Mammary epithelial cell (primary cell): Measurements from ENCODE around the gene OGFOD1.

Source experiments
- CTCF ChIP-seq, 2 donors: IDR thresholded peaks in 1 of 2; conservative IDR thresholded peaks in 1 of 2; 2 replicates each; pipeline ENCODE4 v1.5.1; 2011 to 2012; ENCODE audit warnings: inconsistent platforms in 2 of 2, low read length in 2 of 2, mild to moderate bottlenecking in 2 of 2, control low read depth in 1 of 2, low read depth in 1 of 2; ENCODE audit not compliant: insufficient read depth in 1 of 2; ENCODE audit errors: extremely low read depth in 1 of 2
- EZH2 ChIP-seq: IDR thresholded peaks from 2 replicates; pipeline ENCODE4 v1.6.1; 2012; ENCODE audit warnings: low read length, inconsistent platforms, borderline replicate concordance

GRCh38 chr16:56413381-56413780 lies 38.0 kb upstream of the OGFOD1 start:
- TF ChIP-seq CTCF (conservative IDR thresholded peaks at IDR 0.05 in 1 of 2, IDR thresholded peaks at IDR 0.05 in 1 of 2; ENCODE audit: extremely low read depth in 1 of 2, insufficient read depth in 1 of 2, low read depth in 1 of 2, low read length in 2 of 2) (no peak), EZH2 (no peak)
